EH (cell line): Measurements from ENCODE around the gene CTNNA1.
"Not testable (repeated sequence)": the region's sequence is repeated elsewhere in the genome, so short reads cannot be mapped to it uniquely, and the experiment has no call there.

Source experiments
- DNase-seq: peaks from one replicate; pipeline ENCODE4 v3.0.0-alpha.2; 2015; ENCODE audit warnings: low read depth

Gene CTNNA1

GRCh38 chr5:138760448-138761110, 7.4 kb downstream of the CTNNA1 start:
- peak; percentile 36 for DNase-seq

GRCh38 chr5:138761115-138761514, 7.9 kb downstream of the CTNNA1 start:
- DNase-seq = not testable (repeated sequence)

- DNase-seq = not testable (repeated sequence)
Measured at GRCh38 chr5:138761670-138762069, 8.4 kb downstream of the CTNNA1 start.

GRCh38 chr5:138762110-138762509, 8.9 kb downstream of the CTNNA1 start:
- DNase-seq = no peak

- DNase-seq = no peak
Measured at GRCh38 chr5:138763037-138763778, 10.0 kb downstream of the CTNNA1 start.

- no peak for DNase-seq
Measured at GRCh38 chr5:138770291-138770690, 17.1 kb downstream of the CTNNA1 start.

GRCh38 chr5:138770977-138771376, 17.8 kb downstream of the CTNNA1 start:
- DNase-seq = no peak

- peak; percentile 30 for DNase-seq
Measured at GRCh38 chr5:138772986-138773594, 19.9 kb downstream of the CTNNA1 start.

- DNase-seq = not testable (repeated sequence)
Measured at GRCh38 chr5:138773624-138774023, 20.4 kb downstream of the CTNNA1 start.

- DNase-seq = no peak
Measured at GRCh38 chr5:138775034-138775433, 21.8 kb downstream of the CTNNA1 start.

GRCh38 chr5:138778234-138778633, 25.0 kb downstream of the CTNNA1 start:
- DNase-seq = no peak

- DNase-seq = no peak
Measured at GRCh38 chr5:138783976-138784375, 30.8 kb downstream of the CTNNA1 start.

GRCh38 chr5:138784590-138784989, 31.4 kb downstream of the CTNNA1 start:
- DNase-seq = peak; percentile 71

GRCh38 chr5:138789771-138790242, 36.6 kb downstream of the CTNNA1 start:
- peak; percentile 50 for DNase-seq

GRCh38 chr5:138790684-138791083, 37.5 kb downstream of the CTNNA1 start:
- DNase-seq = peak; percentile 41

- DNase-seq = no peak
Measured at GRCh38 chr5:138792195-138792790, 39.1 kb downstream of the CTNNA1 start.

- DNase-seq = peak; percentile 51
Measured at GRCh38 chr5:138793575-138793974, 40.4 kb downstream of the CTNNA1 start.

- DNase-seq = peak; percentile 36
Measured at GRCh38 chr5:138803285-138803684, 50.1 kb downstream of the CTNNA1 start.

GRCh38 chr5:138803935-138804334, 50.7 kb downstream of the CTNNA1 start:
- no peak for DNase-seq

GRCh38 chr5:138805096-138805495, 51.9 kb downstream of the CTNNA1 start:
- DNase-seq = no peak

GRCh38 chr5:138807182-138807581, 54.0 kb downstream of the CTNNA1 start:
- no peak for DNase-seq

GRCh38 chr5:138809391-138809790, 56.2 kb downstream of the CTNNA1 start:
- DNase-seq = peak; percentile 54

- DNase-seq = not testable (repeated sequence)
Measured at GRCh38 chr5:138810861-138811260, 57.6 kb downstream of the CTNNA1 start.
